GM19463 (cell line): ENCODE results near the gene ATXN2.
"Not testable (repeated sequence)": the region's sequence is repeated elsewhere in the genome, so short reads cannot be mapped to it uniquely, and the experiment has no call there.

ENCODE experiments used
- ATAC-seq: cut with Tn5 transposase; IDR thresholded peaks from one replicate; pipeline ENCODE4 v1.9.1; 2021; ENCODE audit warnings: mild to moderate bottlenecking, moderate library complexity; ENCODE audit not compliant: unreplicated experiment

ATXN2 gene

DNA sequence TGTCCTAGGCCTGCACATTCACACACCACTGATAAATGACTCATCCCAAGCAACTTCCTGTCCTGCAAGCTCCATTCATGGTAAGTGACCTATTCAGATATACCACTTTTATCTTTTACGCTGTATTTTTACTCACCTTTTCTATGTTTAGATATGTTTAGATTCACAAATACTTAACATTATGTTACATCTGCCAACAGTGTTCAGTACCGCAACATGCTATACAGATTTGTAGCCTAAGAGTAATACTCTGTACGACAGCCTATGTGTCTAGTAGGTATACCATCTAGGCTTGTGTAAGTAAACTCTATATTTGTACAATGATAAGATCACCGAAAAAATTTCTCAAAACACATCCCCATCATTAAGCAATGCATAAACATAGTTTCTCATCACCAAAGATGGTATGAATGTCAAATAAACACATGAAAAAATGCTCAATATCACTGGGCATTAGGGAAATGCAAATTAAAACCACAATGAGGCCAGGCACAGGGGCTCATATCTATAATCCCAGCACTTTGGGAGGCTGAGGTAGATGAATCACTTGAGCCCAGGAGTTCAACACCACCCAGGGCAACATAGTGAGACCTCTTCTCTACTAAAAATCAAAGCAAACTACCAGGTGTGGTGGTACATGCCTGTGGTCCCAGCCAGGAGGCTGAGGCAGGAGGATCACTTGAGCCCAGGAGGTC, 20.7 kb downstream of the ATXN2 start:
- no peak for ATAC-seq

DNA sequence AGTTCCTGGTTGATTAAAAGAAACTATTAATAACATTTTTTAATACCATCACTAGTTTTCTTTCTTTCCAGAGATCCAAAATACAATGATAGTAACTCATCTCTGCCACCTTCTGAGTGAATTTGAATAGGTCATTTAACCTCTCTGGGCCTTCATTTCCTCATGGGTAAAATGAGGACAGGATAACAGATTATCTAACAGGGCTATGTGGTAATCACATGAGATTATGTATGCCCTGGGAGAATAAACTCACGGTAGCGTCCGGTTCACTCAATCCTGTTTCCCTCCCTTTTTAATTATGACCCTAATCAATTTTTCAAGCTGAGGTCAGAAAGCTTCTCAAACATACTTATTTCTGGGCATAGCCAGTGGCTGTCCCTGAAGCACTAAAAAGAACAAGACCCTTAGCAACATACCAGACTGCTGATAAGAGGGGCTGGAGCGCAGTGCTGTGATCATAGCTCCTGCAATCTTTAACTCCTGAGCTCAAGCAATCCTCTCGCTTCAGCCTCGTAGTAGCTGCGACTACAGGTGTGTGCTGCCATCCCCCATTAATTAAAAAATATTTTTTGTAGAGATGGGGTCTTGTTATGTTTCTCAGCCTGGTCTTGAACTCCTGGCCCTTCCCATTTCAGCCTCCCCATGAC, 24.2 kb downstream of the ATXN2 start:
- ATAC-seq, result no peak

DNA sequence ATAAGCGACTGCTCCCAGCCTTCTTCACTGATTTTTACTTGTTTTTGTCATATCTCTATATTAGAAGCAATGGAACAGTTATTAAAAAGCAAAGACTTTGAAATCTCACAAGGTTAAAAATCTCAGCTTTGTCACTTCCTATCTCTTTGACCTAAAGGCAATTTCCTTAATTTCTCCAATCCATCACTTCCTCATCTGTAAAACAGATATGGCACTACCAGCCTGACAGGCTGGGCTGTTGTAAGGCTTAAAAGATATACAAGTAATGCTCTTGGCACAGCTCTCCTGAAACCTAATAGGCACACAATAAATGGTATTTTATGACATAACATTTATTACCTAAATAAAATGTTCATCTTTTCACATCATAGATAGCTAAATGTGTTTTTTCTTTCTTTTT, 25.6 kb downstream of the ATXN2 start:
- no peak for ATAC-seq

DNA sequence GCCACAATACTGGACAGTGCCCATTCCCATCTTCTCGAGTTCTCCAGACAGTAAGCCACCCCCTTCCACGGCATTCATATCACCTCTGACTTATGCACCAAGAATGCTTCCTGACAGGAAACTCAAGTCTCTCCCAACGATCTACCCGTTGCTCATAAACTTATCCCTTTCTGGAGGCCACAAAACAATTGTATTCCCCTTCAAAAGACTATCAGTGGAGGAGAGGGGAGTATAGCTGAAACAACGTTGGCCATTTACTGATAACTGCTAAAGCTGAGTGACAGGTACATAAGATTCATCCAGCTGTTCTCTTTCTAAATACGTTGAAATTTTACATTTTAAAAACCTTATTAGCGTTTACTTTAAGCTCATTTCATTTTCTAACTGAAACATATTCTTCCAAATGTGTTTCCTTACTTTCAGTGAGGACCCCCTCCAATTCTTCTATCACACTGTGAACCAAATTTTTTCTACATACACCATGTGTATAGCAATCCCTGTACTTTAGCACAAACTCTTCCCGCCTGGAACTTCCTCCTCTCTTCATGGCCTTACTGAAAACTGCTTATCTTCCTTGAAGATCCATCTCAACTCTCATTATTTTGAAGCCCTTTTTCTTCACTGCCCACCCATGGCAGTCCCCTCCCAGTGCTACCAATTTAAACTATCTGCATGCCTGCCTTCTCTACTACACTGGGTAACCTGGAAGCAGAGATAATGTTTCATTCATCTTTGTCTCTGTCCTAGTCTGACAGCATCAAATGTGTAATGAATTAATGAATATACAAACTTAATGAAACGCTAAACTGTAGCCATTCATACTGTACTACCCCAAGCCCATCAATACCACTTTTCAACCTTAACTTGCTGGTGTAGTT, 28.8 kb downstream of the ATXN2 start:
- ATAC-seq, result no peak

DNA sequence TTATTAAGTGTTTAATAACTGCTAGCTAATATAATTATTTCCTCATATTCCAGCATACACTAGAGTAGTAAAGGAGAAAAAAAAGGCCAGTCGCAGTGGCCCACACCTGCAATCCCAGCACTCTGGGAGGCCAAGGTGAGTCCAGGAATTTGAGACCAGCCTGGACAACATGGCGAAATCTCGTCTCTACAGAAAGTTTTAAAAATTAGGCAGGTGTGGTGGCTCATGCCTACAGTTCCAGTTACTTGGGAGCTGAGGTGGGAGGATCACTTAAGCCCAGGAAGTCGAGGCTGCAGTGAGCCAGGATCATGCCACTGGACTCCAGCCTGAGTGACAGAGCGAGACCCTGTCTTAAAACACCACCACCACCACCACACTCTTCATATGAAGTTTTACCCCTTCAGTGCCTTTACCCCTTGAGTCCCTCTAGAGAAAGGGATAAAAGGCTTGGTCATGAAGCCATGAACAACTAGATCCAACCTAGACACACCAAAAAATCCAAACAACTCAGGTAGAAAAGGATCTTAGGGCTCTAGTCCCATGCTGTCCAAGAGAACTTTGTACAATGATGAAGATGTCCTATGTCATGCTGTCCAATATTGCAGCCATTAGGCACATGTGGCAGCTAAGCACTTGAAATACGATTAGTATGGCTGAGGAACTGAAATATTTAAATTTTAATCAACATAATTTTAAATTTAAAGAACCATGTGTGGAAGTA, 29.6 kb downstream of the ATXN2 start:
- no peak for ATAC-seq

DNA sequence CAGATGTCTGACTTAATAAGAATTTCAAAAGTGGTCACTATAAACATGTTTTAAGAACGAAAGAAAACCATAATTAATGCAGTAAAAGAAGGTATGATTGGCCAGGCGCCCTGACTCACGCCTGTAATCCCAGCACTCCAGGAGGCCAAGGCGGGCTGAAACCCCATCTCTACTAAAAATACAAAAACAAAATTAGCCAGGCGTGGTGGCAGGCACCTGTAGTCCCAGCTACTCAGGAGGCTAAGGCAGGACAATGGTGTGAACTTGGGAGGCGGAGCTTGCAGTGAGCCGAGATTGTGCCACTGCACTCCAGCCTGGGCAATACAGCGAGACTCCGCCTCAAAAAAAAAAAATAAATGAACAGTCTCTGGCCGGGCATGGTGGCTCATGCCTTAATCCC, 38.3 kb downstream of the ATXN2 start:
- not testable (repeated sequence) for ATAC-seq

DNA sequence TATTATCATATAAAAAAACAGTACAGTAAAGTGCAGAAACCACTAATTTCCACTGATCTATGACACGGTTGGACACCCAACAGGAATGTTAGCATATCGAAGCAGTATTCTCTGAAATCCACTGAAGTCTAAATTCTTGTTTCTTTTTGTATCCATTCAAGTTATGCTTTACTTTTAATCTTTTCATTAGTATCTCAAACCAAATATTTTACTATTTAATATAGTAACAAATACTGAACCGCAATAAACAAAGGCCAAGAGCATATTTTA, 41.1 kb downstream of the ATXN2 start:
- no peak for ATAC-seq

DNA sequence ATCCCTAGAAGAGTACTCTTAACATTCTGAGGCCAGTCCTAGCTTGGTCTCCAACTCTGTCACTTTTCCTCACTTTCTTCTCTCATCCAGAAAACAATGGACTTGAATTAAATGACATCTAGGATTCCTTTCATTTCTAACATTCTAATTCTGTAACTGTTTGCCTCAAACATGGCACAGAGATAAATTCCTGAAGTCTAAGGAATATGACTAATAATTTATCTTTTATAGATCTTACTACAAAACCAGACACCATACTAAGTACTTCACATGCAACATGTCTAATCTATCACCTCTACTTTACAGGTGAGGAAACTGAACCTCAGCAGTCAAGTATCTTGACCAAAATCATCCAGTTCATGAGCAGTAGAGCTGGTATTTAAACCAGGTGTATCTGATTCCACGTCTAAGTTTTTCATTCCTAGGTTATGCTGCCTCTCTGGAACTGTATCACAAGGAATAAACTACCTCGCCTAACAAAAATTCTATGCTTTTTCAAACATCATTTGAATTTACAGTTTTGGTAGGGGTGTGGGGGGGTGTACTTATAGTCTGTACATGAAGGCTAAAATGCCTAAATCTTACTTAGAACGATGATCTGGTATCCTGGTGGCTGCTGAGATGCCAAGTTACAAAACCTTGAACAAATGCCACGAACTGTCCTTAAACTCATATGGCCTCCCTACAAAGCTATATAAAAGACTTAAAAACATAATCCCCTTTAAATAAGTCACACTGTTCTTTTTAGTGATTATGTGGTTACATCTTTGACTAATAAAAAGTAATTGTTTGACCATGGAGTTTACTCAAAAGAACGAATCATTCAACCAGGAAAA, 41.6 kb downstream of the ATXN2 start:
- ATAC-seq, result no peak

DNA sequence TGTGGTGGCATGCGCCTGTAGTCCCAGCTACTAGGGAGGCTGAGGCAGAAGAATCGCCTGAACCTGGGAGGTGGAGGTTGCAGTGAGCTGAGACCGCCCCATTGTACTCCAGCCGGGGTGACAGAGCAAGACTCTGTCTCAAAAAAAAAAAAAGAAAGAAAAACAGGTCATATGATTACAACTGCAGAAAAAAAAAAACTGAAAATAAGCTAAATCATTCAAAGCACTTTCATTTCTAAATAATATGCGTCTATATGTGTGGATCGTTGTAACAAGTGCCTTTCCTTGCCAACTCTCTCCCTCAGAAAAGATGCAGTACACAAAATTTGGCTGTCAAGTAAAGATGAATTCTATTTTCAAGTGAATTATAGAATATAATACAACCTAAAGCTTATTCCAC, 42.4 kb downstream of the ATXN2 start:
- no peak for ATAC-seq

DNA sequence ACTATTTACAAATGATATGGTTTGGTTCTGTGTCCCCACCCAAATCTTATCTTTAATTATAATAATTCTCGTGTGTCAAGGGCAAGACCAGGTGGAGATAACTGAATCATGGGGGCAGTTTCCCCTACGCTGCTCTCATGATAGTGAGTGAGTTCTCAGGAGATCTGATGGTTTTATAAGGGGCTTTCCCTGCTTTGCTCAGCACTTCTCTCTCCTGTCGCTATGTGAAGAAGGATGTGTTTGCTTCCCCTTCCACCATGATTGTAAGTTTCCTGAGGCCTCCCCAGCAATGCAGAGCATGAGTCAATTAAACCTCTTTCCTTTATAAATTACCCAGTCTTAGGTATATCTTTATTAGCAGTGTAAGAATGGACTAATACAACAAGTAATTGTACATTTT, 43.8 kb downstream of the ATXN2 start:
- not testable (repeated sequence) for ATAC-seq

DNA sequence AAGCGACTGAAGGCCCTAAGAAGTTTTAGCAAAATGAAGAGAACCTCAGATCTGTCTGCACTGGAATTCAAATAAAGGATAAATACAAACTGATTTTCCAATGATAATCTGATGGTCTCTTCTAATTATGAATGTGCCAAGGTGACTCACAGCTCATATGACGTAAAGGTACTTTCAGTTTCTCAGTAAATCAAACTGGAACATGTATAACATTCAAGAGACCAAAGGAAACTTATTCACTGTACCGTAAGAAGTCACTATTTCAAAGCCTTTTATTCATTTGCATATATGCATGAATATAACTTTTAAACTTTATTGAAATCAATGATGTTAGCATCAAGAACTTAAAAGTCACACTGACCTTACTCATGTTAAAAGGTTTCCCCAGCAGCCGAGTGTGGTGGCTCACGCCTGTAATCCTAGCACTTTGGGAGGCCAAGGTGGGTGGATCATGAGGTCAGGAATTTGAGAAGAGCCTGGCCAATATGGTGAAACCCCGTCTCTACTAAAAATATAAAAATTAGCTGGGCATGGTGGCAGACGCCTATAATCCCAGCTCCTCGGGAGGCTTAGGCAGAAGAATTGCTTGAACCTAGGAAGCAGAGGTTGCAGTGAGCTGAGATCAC, 52.2 kb downstream of the ATXN2 start:
- no peak for ATAC-seq

DNA sequence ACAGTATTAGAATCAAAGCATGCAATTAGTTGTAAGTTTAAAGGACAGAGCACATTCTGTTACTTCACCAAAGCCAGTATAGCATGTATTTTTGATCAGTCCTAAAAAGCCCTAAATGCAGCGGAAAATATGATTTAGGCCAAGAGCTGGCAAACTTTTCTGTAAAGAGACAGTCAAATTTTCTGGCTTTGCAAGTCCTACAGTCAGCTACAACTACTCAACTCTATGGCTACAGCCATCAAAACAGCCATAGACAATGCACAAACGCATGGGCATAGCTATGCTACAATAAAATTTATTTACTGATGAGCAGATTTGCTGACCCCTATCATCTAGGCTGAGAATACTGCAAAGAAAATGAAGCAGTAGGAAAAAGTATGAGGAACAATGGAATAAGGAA, 52.9 kb downstream of the ATXN2 start:
- ATAC-seq, result no peak

DNA sequence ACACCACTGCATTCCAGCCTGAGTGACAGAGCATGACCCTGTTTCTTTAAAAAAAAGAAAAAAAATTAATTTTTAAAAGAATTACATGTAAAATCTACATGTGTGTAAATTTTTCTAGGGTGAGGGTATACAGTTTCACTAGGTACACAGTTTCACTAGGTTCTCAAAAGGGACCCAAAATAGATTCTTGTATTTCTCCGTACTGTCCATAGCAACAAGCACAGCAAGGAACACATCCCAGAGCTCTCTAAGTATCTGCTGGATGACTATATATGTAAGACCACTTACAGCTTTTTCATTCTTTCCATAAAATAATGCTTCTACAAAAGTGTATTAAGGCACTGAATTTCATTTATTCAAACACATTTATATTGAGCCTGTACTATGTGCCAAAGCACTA, 55.1 kb downstream of the ATXN2 start:
- ATAC-seq, result no peak

DNA sequence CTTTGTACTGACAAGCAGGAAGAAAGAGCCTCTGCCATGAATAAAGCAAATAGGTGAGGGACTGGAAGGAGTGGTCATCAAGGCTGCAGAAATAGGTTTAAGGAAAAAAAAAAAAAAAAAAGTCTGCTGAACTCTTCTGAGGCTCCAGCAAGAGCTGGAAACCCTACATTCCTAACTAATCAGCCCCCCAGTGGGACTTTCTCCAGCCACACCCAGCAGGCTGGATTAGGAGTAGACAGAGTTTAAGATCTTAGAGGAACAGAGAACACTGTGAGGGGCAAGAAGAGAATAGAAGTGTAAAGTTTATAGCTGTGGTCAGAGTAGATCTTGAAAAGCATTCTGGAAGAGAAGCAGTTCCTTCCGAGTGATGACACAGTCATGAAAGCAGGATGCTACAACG, 66.4 kb downstream of the ATXN2 start:
- no peak for ATAC-seq

DNA sequence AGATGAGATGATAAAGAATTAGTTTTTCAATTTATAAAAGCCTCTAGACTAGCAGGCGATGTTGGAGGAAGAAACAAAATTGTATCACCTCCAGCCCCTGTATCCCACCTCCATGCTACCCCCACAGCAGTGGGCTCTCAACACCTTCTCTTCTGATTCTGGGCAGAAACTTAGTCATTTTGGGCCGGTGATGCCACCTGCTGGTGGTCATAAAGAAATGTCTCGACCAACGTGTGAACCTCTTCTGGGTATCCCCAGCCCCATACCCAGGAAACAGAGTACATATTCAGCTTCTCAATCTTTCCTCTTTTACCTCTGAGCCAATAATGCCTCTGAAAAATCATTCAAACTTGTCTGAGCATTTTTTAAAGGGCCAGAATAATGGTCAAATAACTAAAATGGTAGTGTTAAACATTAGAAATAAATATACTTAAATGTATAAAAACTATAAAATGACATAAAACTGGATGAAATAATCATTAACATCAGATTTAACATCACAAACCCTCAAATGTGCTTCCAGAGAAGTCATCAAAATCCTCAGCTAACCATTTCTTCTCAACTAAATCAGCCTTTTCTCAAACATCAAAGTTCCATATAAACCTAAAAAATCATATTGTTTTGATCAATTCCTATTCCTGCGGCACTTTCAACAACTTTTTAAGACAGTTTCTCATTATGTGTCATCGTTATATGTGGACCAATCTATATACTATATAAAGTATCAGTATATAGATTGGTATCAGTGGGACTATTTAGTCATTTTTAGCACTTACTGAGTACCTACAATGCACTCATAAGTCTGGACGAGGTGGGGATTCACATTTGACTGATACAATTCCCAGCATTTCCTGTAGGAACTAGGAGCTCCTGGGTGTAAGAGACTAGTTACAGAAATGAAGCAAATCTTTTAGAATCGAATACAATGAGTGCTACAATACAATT, 69.4 kb downstream of the ATXN2 start:
- no peak for ATAC-seq

DNA sequence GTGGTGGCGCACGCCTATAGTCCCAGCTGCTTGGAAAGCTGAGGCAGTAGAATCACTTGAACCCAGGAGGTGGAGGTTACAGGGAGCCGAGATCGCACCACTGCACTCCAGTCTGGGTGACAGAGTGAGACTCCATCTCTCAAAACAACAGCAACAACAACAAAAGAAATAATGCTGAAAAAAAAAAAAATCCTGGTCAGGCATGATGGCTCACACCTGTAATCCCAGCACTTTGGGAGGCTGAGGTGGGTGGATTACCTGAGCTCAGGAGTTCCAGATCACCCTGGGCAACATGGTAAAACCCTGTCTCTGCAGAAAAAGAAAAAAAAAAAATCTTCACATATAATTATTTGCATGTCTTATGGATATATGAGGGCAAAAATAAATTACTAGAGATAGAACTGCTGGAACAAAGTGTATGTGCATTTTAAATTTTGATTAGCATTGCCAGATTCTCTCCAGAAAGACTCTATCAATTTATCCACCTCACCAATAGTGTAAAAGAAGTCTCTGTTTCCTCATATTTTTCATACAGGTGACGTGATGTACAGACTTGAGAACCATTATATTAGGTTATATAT, 75.4 kb downstream of the ATXN2 start:
- no peak for ATAC-seq

DNA sequence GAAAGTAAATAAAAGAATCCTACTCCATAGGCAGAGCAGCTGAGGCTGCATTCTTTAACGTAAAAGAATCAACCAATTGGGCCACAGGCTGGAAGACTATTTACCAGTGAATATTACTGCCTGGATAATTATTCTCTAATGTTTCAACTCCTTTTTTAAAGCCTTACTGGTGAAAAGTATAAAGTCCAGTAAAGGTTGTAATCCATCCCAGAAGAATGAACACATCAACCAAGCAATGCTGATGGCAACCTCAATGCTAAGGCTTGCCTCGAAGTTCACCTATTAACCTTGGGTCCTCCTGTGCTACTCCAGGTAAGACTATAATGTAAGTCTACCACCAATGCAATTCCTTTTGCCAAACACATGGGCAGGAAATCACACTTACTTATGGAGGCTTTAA, 77.3 kb downstream of the ATXN2 start:
- ATAC-seq, result no peak

DNA sequence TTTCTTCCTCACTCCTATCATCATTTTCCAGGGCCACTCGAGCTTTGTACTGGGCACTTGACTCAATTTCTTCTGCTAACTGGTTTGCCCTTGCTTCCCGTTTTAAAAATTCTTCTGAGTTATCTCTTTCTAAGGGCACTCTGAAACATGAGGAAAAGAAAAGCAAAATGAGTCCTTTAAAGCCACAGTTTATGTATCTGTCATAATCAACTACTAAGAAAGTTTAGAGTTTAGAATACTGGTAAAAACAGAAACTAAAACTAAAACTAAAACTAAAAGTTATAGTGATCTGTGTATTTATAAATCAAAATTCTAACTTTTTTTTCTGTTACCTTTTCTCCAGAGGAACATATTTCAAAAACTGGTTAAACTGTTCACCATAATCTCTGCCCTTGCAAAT, 79.2 kb downstream of the ATXN2 start:
- ATAC-seq, result no peak

DNA sequence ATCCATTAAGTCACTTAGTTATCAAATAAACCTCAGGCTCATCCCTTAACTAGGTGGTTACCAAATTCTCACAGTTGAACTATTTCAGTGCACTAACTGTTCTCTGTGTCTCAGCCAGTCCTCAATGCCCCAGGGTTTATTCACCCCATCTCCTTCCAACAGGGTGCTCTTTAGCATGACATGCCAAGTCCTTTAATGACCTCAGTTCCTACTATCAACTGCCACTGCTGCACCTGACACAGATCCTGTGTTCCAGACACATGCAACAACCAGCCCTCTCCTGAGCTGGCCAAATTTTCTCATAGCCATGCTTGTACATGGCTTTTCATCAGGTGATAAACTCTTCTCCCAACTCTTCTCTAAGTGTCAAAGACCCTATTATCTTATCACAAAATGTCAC, 80.0 kb downstream of the ATXN2 start:
- no peak for ATAC-seq
